Activated naive CD4-positive, alpha-beta T cell treated with Interleukin-2 at 50 U/mL for 16 hours (primary cell): Measurements from ENCODE around the gene MUC4.
A peak's percentile ranks its signal among the peaks of the same experiment; 100 is the strongest.

Experiments
- DNase-seq: peaks from one replicate; pipeline ENCODE4 v3.0.0-alpha.2; 2020

Gene MUC4

GRCh38 chr3:195811756-195812155 lies at the start of gene MUC4:
Gene MUC4 (minus strand): TSS chr3:195811929. CDS start chr3:195811817, 112 bp downstream.
- DNase-seq, result no peak

GRCh38 chr3:195860456-195860855 lies 48.7 kb upstream of the MUC4 start:
- no peak for DNase-seq

- no peak for DNase-seq
Observed at GRCh38 chr3:195859846-195860411, 48.2 kb upstream of the MUC4 start.

DNA sequence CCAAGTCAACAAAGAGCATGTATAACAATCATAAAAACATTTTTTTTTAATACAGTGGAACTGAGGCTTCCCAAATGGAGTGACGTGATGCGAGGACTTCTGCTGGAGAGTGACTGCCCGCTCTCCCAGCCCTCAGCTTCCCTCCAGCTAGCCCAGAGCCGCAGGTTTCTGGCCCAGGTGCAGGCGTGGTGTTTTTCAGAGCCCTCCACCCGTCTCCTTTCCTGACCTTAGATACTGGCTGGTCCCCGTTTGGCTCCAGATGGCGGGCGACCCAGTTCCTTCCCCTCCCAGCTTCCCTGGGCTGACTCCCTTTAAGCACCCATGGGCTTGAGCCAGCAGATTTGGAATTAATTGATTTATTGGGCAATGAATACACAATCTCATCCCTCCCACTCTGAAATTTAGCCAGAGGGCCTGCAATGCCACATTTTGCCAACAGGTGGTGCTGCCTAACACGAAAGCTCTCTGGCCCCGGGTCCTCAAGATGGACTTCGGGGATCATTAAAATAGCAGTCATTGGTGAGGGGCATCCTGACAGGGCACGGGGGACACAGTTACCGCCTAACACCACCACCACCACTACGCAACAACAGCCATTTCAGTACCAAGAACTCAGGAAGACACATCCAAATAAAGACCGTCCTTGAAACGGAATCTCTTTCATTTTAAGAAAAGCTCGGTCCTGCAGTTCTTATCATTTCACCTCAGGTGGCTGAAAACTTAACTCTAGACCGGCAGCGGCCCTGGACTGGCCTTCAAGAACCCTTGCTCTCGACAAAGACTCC lies 47.5 kb upstream of the MUC4 start:
- DNase-seq, result peak; percentile 83

DNA sequence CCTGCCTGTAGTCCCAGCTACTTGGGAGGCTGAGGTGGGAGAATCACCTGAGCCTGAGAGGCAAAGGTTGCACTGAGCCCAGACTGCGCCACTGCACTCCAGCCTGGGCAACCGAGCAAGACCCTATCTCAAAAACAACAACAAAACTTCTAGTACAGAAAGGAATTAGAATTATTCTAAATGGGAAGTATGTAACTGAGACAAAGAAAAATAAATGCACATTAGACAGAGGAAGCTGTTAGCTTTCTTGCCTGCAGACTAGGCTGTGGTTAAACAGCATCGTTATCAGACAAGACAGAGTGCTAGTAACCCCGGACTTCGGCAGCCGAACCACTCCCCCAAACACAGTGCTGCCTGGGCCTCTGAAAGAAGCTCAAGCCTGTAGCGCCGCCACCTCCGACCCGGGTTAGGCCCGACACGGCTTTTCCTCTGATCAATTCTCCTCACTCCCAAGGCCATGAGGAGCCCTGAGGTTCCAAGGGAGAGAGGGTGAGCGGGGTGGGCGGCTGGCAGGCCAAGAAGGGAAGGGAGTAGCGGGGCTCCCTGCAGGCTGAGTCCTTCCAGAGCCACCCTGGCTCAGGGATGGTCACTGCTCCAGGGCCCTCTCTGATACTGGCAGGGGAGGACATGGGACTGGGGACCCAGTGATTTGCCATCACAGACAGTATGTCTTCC lies 44.8 kb upstream of the MUC4 start:
- DNase-seq, result no peak

- no peak for DNase-seq
Observed at GRCh38 chr3:195855471-195856409, 44.0 kb upstream of the MUC4 start.

DNA sequence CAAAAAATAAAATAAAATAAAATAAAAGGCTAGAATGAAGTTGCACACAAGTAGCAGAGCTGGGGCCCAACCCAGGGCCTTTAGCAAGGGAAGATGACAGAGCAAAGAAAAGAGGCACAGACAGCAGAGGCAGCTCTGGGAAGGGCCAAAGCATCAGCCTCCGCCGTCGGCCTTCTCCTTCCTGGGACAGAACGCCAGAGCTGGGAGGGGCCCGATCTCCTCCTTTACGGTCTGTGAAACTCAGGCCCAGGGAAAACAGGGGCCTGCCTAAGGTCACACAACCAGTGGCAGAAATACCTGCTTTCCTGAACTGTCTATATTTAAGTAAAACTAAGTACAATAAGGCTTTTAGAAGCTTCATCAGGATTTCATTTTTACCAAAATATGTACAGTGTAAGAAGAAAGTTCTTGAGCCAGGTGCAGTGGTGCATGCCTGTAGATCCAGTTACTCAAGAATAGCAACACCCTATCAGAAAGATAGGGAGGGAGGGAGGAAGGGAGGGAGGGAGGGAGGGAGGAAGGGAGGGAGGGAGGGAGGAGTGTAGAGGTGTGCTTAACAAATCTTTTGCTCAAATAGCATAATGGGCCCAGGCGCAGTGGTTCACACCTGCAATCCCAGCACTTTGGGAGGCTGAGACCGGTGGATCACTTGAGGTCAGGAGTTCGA lies 43.0 kb upstream of the MUC4 start:
- DNase-seq, result no peak

DNA sequence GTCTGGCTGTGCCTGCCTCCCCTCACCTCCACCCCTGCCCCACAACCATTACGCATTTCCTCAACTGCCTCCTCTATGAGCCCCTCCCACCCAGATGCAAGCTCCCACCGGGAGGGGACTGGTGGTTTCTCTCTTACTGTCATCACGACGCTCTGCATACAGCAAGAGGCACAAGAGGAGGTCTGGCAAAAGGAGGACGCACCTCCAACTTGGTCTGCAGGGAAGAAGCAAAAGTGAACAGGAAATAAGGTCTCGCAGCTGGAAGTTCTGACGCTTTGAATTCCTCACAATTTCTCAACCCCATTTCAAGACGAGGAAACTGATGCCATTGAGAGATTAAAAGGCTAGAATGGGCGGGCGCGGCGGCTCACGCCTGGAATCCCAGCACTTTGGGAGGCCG lies 42.3 kb upstream of the MUC4 start:
- DNase-seq, result no peak

DNA sequence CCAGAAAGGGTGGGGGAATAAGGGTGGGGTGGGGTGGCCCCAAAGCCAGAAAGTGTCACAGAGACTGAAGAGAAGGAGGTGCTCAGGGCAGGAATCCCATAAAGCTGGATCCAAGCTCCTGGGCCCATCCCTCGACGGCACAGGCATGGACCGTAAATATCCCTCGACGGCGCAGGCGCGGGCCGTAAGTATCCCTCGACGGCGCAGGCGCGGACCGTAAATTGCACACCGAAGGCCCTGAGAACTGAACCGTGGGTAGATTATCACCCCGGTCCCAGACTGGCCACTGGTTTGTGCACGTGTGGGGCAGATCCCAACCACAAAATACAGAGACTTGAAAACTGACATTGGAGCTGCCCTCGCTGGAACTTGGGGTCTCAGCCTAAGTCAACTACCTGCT lies 41.3 kb upstream of the MUC4 start:
- DNase-seq, result no peak

DNA sequence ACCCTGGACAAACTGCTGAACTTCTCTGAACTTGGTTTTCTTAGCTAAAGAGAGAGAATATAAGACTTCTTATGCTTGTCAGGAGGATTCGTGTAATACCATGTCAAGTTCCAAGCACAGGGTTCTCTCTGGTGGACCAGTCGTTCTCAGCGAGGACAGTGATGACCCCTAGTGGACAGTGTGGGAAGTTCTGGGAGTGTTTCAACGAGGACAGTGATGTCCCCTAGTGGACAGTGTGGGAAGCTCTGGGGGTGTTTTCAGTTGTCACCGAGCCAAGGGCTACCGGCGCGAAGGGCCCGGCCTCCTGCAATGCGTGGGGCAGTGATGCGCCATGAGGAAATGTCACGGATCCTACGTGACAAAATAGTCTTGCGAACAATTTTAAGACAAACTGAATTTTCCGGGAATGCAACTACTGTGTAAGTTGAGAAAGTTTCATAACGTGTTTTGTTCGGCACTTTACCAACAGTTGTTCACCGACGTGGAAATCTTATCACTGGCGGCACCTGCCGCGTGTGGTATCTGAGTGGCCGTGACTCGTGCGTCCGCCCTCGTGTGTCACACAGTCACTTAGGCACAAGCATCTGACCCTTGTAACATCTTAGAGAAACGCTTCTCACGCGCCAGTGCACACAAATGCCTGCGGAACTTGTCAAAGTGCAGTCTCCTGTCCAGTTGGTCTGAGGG lies 39.3 kb upstream of the MUC4 start:
- DNase-seq, result peak; percentile 89

DNA sequence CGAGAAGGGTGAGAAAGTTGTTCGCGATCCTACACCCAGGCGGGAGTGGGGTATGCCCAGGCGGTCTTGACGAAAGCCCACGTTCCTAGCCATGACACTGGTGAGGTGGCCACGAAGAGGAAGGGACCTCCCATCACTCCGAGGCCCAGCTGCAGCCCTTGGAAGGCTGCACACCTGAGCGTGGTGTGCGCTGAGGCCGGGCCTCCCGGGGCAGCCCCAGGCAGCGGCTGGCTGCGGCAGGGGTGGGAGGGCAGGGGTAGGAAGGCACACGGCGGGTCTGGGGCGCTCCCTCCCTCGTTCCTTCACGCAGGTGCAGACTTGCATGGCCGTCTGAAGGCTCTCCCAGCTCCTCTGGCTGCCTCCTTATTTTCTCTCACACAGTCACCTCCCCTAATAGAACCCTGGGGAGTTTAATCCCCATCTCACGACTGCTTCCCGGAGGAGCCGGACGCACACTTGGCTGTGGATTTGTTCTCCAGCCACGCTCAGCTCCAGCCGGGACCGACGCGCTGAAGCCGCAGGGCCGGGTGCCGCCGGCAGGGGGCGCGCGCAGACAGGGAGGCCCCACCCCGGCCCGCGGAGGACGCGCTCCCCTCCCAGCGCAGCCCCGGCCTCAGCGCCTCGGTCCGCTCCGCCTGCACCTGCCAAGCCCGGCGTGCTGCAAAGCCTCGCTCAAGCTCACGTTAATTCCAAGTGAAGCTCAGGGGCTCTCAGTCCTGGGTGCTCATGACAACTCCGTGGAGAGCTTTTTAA lies 37.8 kb upstream of the MUC4 start:
- no peak for DNase-seq

DNA sequence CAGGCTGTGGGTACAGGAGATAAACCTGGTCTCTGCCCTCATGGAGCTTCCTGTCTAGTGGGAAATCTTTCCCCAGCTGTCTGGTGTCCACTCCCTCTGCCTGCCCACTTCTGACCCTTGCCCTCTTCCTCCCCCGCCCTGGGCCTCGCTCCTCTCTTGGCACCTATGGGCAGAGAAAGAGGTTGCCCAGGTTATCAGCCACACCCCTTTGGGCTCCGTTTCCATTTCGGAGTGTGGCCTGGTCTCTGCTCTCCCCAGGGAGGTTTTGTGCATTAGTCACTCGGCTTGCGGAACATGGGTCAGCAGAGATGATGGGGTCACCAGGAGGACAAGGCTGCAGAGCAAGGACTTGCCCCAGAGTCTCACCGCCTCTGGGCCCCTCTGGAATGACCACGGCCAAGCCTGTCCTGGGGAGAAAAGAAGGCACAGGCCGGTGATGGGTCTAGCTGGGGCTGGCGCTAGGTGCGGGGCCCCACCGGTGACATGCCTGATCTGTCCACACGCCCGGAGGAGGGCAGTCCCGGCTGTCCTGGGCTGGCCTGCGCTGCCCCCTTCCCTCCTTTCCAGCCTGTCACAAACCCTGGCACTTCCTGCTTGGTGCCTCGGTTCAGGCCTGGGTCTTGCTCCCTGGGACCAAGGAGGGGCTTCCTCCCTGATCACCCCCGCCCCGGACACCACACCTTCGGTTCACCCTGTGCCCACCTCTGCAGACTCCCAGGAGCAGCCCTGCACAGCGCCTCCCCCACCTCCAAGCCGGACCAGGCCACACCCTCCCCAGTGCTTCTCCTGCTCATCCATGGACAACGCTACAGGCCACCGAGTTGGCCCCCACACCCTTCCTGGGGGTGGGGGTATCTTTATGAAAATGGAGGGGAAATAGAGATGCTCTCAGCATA lies 35.6 kb upstream of the MUC4 start:
- no peak for DNase-seq

- no peak for DNase-seq
Observed at GRCh38 chr3:195845483-195845882, 33.8 kb upstream of the MUC4 start.

GRCh38 chr3:195844671-195845218 lies 33.0 kb upstream of the MUC4 start:
- no peak for DNase-seq

GRCh38 chr3:195839260-195840010 lies 27.7 kb upstream of the MUC4 start:
- DNase-seq, result no peak

GRCh38 chr3:195838714-195839113 lies 27.0 kb upstream of the MUC4 start:
- no peak for DNase-seq

DNA sequence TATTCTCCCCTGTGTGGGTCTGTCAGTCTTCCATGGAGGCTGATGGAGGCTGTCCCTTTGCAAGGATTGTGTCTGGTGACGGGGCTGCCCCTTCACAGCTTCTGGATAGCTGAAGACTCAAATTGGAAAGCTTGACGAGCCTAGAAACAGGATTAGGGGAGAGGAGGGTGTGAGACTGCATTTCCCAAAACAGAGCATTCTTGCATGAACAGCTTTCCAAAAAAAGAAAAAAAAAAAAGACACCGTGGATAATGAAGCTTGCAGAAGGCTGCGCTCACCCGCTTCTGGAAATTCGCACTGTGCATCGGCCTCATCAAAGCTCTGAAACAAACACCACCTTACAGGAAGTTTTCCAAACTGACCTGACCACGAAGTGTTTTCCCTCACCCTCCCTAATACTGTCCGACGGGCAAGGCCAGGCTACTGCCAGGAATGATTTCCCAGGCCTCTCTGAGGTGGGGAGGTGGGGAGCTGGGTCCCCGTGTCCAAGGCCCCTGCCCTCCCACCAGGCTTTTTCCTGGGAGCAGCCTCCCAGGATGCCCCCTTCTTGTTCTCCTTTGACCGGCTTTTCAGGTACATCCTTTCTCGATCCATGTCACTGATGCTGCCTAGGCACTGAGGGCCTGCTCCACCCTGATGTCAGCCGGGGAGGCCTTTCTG lies 24.9 kb upstream of the MUC4 start:
- no peak for DNase-seq

- no peak for DNase-seq
Observed at GRCh38 chr3:195835791-195836190, 24.1 kb upstream of the MUC4 start.
